SK-N-SH (cell line): ENCODE data around the gene MYO15B.

ENCODE experiments used
- FOSL2 ChIP-seq: IDR thresholded peaks from 2 replicates; pipeline ENCODE4 v1.4.0; 2012; ENCODE audit warnings: low read depth, mild to moderate bottlenecking, moderate library complexity, borderline replicate concordance
- MEF2A ChIP-seq: IDR thresholded peaks from 2 replicates; pipeline ENCODE4 v1.4.0; 2012; ENCODE audit warnings: low read depth, borderline replicate concordance
- RAD21 ChIP-seq: IDR thresholded peaks from 2 replicates; pipeline ENCODE4 v1.6.1; 2012; ENCODE audit warnings: mild to moderate bottlenecking, low read length
- REST ChIP-seq: IDR thresholded peaks from 2 replicates; pipeline ENCODE4 v1.6.1; 2012; ENCODE audit warnings: mild to moderate bottlenecking, low read depth, low read length, moderate library complexity
- TF ChIP-seq, protein P1 (sequence below): fragments of 200-600 bp; sonication (generic); IDR thresholded peaks from 2 replicates; pipeline ENCODE4 v1.6.1; 2017; ENCODE audit warnings: antibody characterized with exemption, mild to moderate bottlenecking, moderate library complexity

- TF ChIP-seq REST: no peak
- TF ChIP-seq, protein P1, sequence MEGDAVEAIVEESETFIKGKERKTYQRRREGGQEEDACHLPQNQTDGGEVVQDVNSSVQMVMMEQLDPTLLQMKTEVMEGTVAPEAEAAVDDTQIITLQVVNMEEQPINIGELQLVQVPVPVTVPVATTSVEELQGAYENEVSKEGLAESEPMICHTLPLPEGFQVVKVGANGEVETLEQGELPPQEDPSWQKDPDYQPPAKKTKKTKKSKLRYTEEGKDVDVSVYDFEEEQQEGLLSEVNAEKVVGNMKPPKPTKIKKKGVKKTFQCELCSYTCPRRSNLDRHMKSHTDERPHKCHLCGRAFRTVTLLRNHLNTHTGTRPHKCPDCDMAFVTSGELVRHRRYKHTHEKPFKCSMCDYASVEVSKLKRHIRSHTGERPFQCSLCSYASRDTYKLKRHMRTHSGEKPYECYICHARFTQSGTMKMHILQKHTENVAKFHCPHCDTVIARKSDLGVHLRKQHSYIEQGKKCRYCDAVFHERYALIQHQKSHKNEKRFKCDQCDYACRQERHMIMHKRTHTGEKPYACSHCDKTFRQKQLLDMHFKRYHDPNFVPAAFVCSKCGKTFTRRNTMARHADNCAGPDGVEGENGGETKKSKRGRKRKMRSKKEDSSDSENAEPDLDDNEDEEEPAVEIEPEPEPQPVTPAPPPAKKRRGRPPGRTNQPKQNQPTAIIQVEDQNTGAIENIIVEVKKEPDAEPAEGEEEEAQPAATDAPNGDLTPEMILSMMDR: no peak
- TF ChIP-seq FOSL2: no peak
- no peak for TF ChIP-seq MEF2A
- no peak for TF ChIP-seq RAD21
Measured at GRCh38 chr17:75670868-75671267, 83.3 kb downstream of the MYO15B start.
